Activated T-cell treated with anti-CD3 and anti-CD28 coated beads, Interleukin-2, amount 50 U/mL, for 48 hours (primary cell): Measurements from ENCODE around the gene RPP40.

ENCODE experiments used
- DNase-seq, 2 experiments: peaks; one replicate each; pipeline ENCODE4 v3.0.0-alpha.2; 2020

Gene RPP40

GRCh38 chr6:4967301-4968030 lies 36.4 kb downstream of the RPP40 start:
- no peak for DNase-seq

DNA sequence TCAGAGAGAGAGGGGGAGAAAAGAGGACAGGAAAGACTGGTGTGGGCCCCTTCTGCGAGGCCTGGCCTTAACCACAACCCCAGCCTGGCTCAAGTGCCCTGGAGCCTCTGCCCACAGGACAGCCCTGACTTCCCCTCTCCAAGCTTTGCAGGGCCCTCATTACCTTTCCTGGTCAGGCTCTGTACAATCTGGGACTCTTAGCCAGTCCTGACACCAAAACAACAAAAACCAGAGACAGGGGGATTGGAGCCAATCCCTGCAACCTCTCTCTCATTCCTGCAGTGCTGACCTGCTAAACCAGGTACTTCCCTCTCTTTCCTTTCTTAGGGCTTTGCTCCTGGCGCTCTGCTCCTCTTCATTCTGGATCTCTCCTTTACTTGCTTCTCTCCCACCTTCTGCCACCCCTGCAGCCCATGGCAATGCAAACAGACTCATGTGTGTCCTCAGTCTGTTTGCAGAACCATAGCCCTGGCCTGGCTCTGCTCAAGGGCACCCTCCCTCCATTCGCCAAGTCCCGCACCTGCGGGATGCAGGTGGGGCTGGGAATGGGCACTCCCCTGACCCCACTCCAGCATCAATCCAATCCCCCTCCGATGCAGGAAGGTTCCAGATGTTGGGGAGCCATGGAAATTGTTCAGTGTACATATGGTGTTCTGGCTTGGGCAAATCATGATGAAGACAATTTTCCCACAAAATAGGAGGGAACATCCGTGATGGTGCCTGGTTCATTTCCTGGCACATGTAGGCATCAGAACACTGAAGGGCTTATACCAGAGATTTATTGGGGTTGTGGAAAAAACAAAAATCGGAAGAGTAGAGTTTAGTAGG lies 38.1 kb downstream of the RPP40 start:
- DNase-seq = no peak

- no peak for DNase-seq
These were observed 38.9 kb downstream of the RPP40 start for GRCh38 chr6:4964675-4965561.

GRCh38 chr6:4962905-4963304 lies 40.9 kb downstream of the RPP40 start:
- no peak for DNase-seq

- no peak for DNase-seq
These were observed 42.3 kb downstream of the RPP40 start for GRCh38 chr6:4961322-4962168.

GRCh38 chr6:4958624-4959023 lies 45.2 kb downstream of the RPP40 start:
- no peak for DNase-seq

DNA sequence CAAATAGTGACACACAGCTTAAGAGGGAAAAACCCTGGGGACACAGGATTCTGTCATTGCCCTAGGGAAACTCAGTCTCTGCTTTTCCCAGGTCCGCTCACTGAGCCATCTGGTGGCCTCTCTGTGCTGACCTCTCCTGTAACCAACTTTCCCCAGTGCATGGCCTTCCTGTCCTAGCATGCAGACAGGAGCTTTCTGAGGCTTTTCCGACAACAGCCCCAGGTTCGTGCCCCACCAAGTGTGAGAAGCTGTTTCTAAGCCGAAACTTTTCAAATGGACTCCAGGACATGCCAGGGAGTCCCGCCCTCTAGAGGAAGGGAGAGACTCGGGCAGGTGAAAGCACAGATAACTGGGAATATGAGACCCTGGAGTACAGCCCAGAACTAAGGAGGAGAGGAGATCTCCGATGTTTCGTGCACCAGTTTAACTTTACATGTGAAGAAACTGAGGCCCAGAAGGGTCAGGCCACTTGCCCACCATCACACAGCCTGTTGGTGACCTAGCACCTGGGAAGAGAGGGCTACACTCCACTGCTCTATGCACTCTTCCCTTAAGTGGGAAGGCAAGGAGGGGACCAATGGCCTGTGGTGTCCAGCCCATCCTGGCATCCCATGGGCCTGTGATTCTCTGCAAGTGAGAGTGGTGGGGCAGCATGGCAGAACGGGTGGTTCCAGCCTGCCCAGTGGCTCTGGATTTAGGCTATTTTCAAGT lies 46.2 kb downstream of the RPP40 start:
- no peak for DNase-seq

DNA sequence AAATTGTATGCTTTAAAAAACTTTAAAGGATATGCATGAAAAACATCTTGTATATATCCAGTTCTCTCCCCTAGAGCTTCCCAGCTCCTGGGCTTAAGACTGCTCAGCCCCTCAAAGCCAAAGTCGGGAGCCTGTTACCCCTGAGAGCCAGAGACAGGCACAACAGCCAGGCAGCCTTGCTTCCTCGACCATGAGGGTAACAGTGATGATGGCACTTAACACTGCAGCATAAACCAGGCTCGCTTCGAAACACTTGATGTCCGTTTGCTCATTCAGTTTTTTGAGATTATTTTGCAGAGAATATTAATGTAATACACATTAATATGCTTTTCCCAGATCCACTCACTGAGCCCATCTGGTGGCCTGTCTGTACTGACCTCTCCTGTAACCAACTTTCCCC lies 47.2 kb downstream of the RPP40 start:
- no peak for DNase-seq

DNA sequence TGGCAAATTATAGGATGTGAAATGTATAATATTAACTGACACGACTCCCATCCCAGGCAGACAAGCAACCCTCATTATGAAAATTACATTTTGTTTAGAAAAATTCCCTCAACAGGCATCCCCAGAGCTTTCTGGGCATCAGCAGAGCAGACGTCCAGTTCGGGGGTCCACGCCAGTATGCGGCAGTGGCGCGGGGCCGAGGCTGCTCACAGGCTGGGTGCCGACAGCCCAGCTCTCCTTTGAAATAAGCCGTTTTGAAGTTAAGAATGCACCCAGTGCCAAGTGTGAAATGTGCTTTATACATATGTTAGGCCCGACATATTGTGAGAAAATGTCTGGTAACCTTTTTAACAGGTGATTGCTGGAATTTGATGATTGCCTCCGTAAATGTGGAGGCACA lies 50.4 kb downstream of the RPP40 start:
- DNase-seq = no peak

- DNase-seq = no peak
These were observed 52.9 kb downstream of the RPP40 start for GRCh38 chr6:4950836-4951533.

DNA sequence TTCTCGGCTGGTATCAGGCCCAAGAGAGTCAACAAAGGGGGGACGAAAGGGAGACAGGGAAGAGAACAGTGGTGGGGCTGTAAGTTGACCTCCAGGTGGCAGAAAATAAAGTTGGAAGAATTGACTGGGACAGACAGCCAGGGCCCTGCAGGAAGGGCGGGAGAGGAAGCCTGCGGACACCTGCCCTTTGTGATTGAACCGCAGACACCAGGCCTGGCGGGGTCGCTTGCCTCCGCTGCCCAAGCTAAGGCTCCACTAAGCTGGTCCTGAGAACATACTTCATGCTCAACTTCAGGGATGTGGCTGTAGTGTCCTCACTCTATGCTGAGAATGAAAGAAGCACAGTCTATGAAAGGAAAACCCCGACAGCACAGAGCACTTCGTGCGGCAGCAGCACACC lies 53.8 kb downstream of the RPP40 start:
- DNase-seq = no peak

DNA sequence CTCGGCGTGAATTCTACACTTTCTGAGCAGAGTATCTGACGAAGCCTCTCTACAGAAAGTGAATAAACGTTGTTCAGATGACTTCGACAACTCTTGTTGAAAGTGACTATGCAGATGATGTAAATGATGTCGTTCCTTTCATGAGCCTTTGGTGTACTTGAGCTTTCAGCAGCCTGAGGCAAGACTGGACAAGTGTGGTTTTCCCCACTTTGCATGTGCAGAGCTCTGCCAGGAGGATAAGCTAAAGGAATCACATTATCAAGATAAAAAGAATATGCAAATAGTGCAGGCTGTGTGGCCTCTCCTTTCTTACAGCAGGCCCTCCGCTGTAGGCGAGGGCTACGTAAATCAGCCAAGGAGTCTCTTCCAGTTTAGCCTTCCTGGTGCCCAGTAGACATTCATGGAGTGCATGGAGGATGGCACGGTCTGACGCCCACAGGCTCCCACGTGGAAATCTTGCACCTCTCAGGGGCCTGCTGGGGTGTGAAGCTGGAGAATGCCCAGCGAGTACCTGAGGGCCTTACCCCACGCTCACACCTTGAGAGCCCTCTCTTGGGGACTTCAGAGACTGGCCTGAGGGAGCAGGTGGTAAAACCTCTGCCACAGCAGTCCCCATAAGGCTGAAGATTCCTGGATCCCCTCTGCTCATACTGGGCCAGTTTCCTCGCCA lies 54.9 kb downstream of the RPP40 start:
- no peak for DNase-seq

GRCh38 chr6:4947716-4948115 lies 56.1 kb downstream of the RPP40 start:
- no peak for DNase-seq

- DNase-seq = no peak
These were observed 57.3 kb downstream of the RPP40 start for GRCh38 chr6:4946521-4946920.
